ENCODE measurements around the gene NRG3.

NRG3 gene

DNA sequence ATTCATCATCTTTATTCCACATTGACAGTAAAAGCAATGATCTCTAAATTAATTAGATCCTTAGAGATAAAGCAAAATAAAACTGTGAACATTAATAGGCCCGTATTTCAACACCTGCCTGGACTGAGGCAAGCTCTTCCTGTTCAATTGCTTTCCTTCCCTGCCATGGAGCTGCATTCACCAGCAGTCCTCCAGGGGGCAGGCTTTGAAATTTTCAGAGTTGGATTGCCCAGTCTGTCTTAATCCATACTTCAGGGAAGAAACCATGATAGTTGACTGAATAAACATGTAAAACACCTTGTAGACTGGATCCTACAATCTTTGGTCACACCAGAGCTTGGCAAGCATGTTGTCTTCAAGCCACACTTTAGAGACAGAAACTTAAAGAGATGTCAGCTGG, 936.6 kb downstream of the NRG3 start:
- DNase-seq (ENCODE audit: low read depth) = peak; percentile 52
- TF ChIP-seq, protein P1, sequence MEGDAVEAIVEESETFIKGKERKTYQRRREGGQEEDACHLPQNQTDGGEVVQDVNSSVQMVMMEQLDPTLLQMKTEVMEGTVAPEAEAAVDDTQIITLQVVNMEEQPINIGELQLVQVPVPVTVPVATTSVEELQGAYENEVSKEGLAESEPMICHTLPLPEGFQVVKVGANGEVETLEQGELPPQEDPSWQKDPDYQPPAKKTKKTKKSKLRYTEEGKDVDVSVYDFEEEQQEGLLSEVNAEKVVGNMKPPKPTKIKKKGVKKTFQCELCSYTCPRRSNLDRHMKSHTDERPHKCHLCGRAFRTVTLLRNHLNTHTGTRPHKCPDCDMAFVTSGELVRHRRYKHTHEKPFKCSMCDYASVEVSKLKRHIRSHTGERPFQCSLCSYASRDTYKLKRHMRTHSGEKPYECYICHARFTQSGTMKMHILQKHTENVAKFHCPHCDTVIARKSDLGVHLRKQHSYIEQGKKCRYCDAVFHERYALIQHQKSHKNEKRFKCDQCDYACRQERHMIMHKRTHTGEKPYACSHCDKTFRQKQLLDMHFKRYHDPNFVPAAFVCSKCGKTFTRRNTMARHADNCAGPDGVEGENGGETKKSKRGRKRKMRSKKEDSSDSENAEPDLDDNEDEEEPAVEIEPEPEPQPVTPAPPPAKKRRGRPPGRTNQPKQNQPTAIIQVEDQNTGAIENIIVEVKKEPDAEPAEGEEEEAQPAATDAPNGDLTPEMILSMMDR (IDR thresholded peaks at IDR 0.05; ENCODE audit: insufficient read depth, low read depth, low read length, missing control alignments) = peak; percentile 61
- H3K4me3 ChIP-seq (ENCODE audit: low read depth, low read length) = no peak overlapping the region

DNA sequence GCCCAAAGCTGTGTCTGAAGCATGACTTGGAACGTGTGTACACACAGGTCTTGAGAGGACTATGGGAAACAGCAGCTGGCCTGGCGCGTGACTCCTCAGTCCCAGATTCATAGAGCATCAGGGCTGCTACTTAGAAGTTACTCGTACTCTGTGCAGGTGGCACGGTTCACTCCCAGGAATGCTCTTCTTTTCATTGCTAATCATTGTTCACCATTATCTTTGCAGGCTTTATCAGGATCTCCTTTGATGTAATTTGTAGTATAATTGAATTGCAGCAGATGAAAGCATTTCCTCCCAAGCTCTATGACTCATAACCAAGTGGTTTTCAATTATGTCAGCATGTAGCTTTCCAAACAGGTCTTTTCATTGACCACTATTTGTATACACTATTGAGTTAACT, 938.9 kb downstream of the NRG3 start:
- TF ChIP-seq, protein P1 (IDR thresholded peaks at IDR 0.05; ENCODE audit: insufficient read depth, low read depth, low read length, missing control alignments) = no peak
- DNase-seq (ENCODE audit: low read depth) = no peak
- no peak overlapping the region for H3K4me3 ChIP-seq (ENCODE audit: low read depth, low read length)

DNA sequence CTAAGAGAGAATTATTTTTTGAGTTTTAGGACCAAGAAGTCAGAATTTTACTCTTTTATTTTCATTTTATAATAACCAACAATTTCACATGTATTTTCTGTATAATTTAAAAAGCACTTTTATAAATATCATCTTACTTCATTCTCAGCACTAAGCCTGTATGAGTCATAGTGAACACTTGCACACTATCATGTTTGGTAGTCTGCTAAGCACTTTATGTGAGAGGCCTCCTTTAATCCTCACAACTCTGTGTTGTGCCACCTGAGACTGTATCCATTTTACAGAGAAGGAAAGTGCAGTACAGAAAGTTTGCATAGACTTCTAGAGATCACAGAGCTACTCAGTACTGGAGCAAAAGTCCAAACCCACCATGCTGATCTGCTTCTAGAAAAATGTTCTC, 939.6 kb downstream of the NRG3 start:
- no peak overlapping the region for H3K4me3 ChIP-seq (ENCODE audit: low read depth, low read length)
- TF ChIP-seq, protein P1 (IDR thresholded peaks at IDR 0.05; ENCODE audit: insufficient read depth, low read depth, low read length, missing control alignments) = no peak
- DNase-seq (ENCODE audit: low read depth) = peak; percentile 12

DNA sequence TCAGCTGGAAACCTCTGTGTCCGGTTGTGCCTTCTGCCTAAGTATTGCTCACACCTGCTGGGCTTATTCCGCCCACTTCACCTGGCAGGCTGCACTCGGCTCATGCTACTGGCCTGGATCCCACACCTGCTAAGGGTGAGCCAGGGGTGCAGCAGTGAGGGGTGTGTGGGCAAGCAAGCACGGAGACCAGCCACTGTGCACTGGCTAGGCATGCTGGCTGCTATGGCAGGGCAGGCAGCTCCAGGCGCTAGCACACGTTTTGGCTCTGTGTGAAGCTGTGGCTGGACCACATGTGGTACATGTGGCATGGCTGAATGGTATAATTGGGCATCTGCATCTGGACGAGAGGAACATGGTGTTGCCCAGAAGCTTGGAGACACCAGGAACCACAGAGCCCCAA, 940.7 kb downstream of the NRG3 start:
- TF ChIP-seq, protein P1 (IDR thresholded peaks at IDR 0.05; ENCODE audit: insufficient read depth, low read depth, low read length, missing control alignments) = no peak
- DNase-seq (ENCODE audit: low read depth) = no peak
- no peak overlapping the region for H3K4me3 ChIP-seq (ENCODE audit: low read depth, low read length)

- TF ChIP-seq, protein P1 (IDR thresholded peaks at IDR 0.05; ENCODE audit: insufficient read depth, low read depth, low read length, missing control alignments) = no peak
- H3K4me3 ChIP-seq (ENCODE audit: low read depth, low read length) = no peak overlapping the region
- no peak for DNase-seq (ENCODE audit: low read depth)
Measured at GRCh38 chr10:82817676-82818422, 942.9 kb downstream of the NRG3 start.

GRCh38 chr10:82821043-82821442, 946.0 kb downstream of the NRG3 start:
- no peak overlapping the region for H3K4me3 ChIP-seq (ENCODE audit: low read depth, low read length)
- DNase-seq (ENCODE audit: low read depth) = no peak
- TF ChIP-seq, protein P1 (IDR thresholded peaks at IDR 0.05; ENCODE audit: insufficient read depth, low read depth, low read length, missing control alignments) = no peak

DNA sequence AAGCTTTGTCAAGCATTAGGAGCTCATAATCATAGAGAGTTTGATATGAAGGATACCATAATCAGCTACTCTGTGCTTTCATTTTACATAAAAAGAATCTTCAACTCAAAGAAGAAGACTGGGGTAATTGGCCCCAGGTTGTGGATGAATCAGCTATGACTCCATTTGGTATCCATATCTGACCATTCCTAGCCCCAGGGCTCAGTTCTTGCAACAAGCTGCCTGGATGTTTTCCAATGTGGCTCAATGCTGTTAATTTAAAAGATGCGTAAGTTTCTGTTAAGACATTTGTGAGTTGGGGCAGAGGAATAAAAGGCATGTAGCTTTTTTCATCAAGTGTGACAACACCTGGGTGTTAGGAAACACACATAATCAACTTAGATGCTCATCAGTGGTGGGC, 951.1 kb downstream of the NRG3 start:
- TF ChIP-seq, protein P1 (IDR thresholded peaks at IDR 0.05; ENCODE audit: insufficient read depth, low read depth, low read length, missing control alignments) = no peak
- DNase-seq (ENCODE audit: low read depth) = no peak
- no peak overlapping the region for H3K4me3 ChIP-seq (ENCODE audit: low read depth, low read length)

Data from GM12865 (cell line).